ENCODE data around the gene KANSL2.

DNA sequence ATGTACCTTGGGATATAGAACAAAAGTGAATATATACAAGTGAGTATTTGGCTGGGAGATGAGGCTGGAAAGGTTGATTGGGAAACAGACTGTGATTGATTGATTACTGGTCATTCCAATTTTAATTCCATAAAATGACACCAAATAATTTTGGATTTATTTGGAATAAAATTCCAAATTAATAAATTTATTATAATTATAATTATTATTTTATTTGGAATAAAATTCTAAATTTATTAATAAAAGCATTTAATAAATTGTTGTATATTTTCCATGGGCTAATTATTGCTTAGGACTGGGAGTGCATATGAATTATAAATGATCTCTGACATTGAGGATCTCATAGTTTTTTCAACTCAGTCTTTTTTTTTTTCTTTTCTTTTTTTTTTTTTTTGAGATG lies 51.7 kb downstream of the KANSL2 start:
- TF ChIP-seq, protein P1, sequence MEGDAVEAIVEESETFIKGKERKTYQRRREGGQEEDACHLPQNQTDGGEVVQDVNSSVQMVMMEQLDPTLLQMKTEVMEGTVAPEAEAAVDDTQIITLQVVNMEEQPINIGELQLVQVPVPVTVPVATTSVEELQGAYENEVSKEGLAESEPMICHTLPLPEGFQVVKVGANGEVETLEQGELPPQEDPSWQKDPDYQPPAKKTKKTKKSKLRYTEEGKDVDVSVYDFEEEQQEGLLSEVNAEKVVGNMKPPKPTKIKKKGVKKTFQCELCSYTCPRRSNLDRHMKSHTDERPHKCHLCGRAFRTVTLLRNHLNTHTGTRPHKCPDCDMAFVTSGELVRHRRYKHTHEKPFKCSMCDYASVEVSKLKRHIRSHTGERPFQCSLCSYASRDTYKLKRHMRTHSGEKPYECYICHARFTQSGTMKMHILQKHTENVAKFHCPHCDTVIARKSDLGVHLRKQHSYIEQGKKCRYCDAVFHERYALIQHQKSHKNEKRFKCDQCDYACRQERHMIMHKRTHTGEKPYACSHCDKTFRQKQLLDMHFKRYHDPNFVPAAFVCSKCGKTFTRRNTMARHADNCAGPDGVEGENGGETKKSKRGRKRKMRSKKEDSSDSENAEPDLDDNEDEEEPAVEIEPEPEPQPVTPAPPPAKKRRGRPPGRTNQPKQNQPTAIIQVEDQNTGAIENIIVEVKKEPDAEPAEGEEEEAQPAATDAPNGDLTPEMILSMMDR (IDR thresholded peaks at IDR 0.05; ENCODE audit: insufficient read depth, low read length, poor library complexity, severe bottlenecking) = no peak
- TF ChIP-seq EZH2phosphoT487 (conservative IDR thresholded peaks at IDR 0.05; ENCODE audit: low read length) = no peak
